Measurements from ENCODE around the gene SLC18A2. TPM values are rescaled to one million over a fixed set of nuclear protein-coding genes. Genes with fewer than 3 reads are reported as not detected.

SLC18A2 gene
- total and polyA plus RNA-seq, 2 of the 8 experiments (the other 6 are each of a cell fraction or from before 2014, with no cell fraction given): 6.5 to 7.0 TPM

DNA sequence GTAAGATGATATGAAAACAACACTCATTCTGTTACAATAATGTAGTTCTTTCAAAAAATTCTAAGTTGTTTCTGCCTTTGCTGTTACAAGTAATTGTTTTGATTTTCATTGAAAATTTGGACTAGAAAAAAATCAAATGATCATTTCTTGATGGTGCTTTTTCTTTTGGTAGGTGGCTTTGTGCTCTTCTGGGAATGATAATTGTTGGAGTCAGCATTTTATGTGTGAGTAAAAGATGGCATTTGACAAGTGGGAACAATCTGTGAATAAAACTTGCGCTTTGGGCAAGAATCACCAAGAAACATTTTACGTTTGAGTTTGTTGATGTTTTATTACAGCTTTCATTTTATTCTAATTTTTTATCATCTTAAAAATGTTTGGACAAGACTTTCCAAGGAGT lies 25.9 kb downstream of the SLC18A2 start:
- H4K8ac ChIP-seq (ENCODE audit: extremely low read depth, insufficient read depth, low read length): no peak overlapping the region
- no peak overlapping the region for H3K23ac ChIP-seq (ENCODE audit: insufficient read length)
- H3K36me3 ChIP-seq (ENCODE audit: control insufficient read depth in 2 of 4, insufficient read depth in 4 of 4, low read length in 3 of 4): no peaks in the 10 kb centered on the region
- H3K9ac ChIP-seq (replicated peaks in 1 of 4; ENCODE audit: extremely low read depth in 1 of 4, low read depth in 3 of 4, low read length in 3 of 4): no peak overlapping the region
- H3K18ac ChIP-seq (ENCODE audit: extremely low read depth, low read length): no peak overlapping the region
- H3K14ac ChIP-seq (ENCODE audit: insufficient read length): no peak overlapping the region
- H3K9me3 ChIP-seq (ENCODE audit: insufficient read depth in 2 of 2, low read depth in 1 of 2, low read length in 1 of 2): no peaks in the 10 kb centered on the region
- H2BK120ac ChIP-seq (replicated peaks; ENCODE audit: low read depth, low read length): no peak overlapping the region
- DNase-seq (ENCODE audit: low read depth in 1 of 2, low spot score in 2 of 2) (no peak), FAIRE-seq (no peak)
- peaks cover 0 to 5% of the 10 kb centered on the region in 2 experiments for H4K20me1 ChIP-seq (replicated peaks in 1 of 2; ENCODE audit: control insufficient read depth in 1 of 2, insufficient read depth in 2 of 2, low read length in 2 of 2)
- H3K4me2 ChIP-seq (ENCODE audit: insufficient read depth in 1 of 2, low read depth in 2 of 2, low read length in 2 of 2): no peak overlapping the region
- ChIA-PET POLR2A (ENCODE audit: partially characterized antibody) (interaction anchor here (0.8 to 1.2 kb wide), 2 partner anchors 9 to 19 kb away, joined by 3 read pairs; no protein-coding TSS in a partner anchor), CTCF (ENCODE audit: partially characterized antibody) (interaction anchor here (1.1 to 3.3 kb wide), 2 partner anchors 20 to 53 kb away, joined by 3 to 13 read pairs; no protein-coding TSS in a partner anchor)
- H3K79me2 ChIP-seq (ENCODE audit: control insufficient read depth in 1 of 2, insufficient read depth in 2 of 2, low read length in 2 of 2): no peaks in the 10 kb centered on the region
- H4K91ac ChIP-seq (replicated peaks; ENCODE audit: insufficient read length, low read length): no peak overlapping the region
- no peak overlapping the region for H2BK12ac ChIP-seq (ENCODE audit: low read depth, low read length)
- no peaks in the 10 kb centered on the region for H3K4me1 ChIP-seq (replicated peaks in 1 of 4; ENCODE audit: control insufficient read depth in 3 of 4, insufficient read depth in 4 of 4, low read length in 3 of 4)
- H3K56ac ChIP-seq (replicated peaks; ENCODE audit: insufficient read length, low read depth, low read length): no peak overlapping the region
- no peak overlapping the region for H3K4ac ChIP-seq (replicated peaks; ENCODE audit: insufficient read length, low read depth, low read length)
- 95% methylated on average over 2 of the region's 2 CpGs; no CpG with 5 or more reads in 1 of the 2 experiments for WGBS, 2 experiments (ENCODE audit: extremely low coverage in 1 of 2, insufficient coverage in 1 of 2, insufficient read length in 1 of 2, insufficient replicate concordance in 2 of 2, low coverage in 1 of 2, low lambda C conversion rate in 2 of 2, missing lambda C conversion rate in 1 of 2)
- no peak overlapping the region for H2AFZ ChIP-seq (ENCODE audit: low read length)
- no peak overlapping the region for H4K5ac ChIP-seq (ENCODE audit: insufficient read length, low read depth, low read length)
- H3K27ac ChIP-seq (ENCODE audit: low read depth, low read length): no peak overlapping the region
- H3K4me3 ChIP-seq (ENCODE audit: extremely low read depth in 1 of 4, insufficient read depth in 2 of 4, low read depth in 3 of 4, low read length in 4 of 4): no peak overlapping the region
- H3K79me1 ChIP-seq (ENCODE audit: low read depth, low read length): no peaks in the 10 kb centered on the region
- no peaks in the 10 kb centered on the region; the same call in 1 of the 2 replicates for H3K23me2 ChIP-seq (ENCODE audit: low read depth, low read length)
- no peak overlapping the region for H2AK5ac ChIP-seq (ENCODE audit: low read depth, low read length)
- H2BK15ac ChIP-seq (ENCODE audit: low read length): no peak overlapping the region
- H2BK20ac ChIP-seq (ENCODE audit: low read length): no peak overlapping the region
- no peaks in the 10 kb centered on the region for H3K27me3 ChIP-seq (replicated peaks in 1 of 4; ENCODE audit: control insufficient read depth in 3 of 4, extremely low read depth in 1 of 4, insufficient read depth in 3 of 4, low read length in 3 of 4)
- no peak overlapping the region for H2BK5ac ChIP-seq (ENCODE audit: low read depth, low read length)
- TF ChIP-seq CBX5 (IDR thresholded peaks at IDR 0.05; ENCODE audit: low read depth, low read length) (no peak), EP300 (IDR thresholded peaks at IDR 0.05; ENCODE audit: borderline replicate concordance in 1 of 2, low read depth in 2 of 2, low read length in 2 of 2) (no peak), SAP30 (IDR thresholded peaks at IDR 0.05; ENCODE audit: insufficient read depth, insufficient replicate concordance, low read length) (no peak), JUN (IDR thresholded peaks at IDR 0.05; ENCODE audit: low read depth, low read length) (no peak), EZH2 (IDR thresholded peaks at IDR 0.05; ENCODE audit: low read depth, low read length, severe bottlenecking) (no peak), TCF12 (IDR thresholded peaks at IDR 0.05; ENCODE audit: low read depth, low read length) (no peak), RNF2 (IDR thresholded peaks at IDR 0.05; ENCODE audit: borderline replicate concordance, low read depth, low read length, missing control alignments, poor library complexity, severe bottlenecking) (no peak), SRF (IDR thresholded peaks at IDR 0.05; ENCODE audit: low read depth, low read length) (no peak), SIX5 (IDR thresholded peaks at IDR 0.05; ENCODE audit: low read depth, low read length) (no peak)
- TF ChIP-seq, protein P1, sequence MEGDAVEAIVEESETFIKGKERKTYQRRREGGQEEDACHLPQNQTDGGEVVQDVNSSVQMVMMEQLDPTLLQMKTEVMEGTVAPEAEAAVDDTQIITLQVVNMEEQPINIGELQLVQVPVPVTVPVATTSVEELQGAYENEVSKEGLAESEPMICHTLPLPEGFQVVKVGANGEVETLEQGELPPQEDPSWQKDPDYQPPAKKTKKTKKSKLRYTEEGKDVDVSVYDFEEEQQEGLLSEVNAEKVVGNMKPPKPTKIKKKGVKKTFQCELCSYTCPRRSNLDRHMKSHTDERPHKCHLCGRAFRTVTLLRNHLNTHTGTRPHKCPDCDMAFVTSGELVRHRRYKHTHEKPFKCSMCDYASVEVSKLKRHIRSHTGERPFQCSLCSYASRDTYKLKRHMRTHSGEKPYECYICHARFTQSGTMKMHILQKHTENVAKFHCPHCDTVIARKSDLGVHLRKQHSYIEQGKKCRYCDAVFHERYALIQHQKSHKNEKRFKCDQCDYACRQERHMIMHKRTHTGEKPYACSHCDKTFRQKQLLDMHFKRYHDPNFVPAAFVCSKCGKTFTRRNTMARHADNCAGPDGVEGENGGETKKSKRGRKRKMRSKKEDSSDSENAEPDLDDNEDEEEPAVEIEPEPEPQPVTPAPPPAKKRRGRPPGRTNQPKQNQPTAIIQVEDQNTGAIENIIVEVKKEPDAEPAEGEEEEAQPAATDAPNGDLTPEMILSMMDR (IDR thresholded peaks at IDR 0.05; ENCODE audit: control extremely low read depth in 1 of 3, insufficient read depth in 1 of 3, low read depth in 1 of 3, low read length in 3 of 3): no peak
